HG03432 (cell line): Measurements from ENCODE around the gene GALNT10.

Experiments used
- ATAC-seq: cut with Tn5 transposase; IDR thresholded peaks from one replicate; pipeline ENCODE4 v1.9.1; 2021; ENCODE audit warnings: mild to moderate bottlenecking, moderate library complexity; ENCODE audit not compliant: unreplicated experiment

The GALNT10 gene

DNA sequence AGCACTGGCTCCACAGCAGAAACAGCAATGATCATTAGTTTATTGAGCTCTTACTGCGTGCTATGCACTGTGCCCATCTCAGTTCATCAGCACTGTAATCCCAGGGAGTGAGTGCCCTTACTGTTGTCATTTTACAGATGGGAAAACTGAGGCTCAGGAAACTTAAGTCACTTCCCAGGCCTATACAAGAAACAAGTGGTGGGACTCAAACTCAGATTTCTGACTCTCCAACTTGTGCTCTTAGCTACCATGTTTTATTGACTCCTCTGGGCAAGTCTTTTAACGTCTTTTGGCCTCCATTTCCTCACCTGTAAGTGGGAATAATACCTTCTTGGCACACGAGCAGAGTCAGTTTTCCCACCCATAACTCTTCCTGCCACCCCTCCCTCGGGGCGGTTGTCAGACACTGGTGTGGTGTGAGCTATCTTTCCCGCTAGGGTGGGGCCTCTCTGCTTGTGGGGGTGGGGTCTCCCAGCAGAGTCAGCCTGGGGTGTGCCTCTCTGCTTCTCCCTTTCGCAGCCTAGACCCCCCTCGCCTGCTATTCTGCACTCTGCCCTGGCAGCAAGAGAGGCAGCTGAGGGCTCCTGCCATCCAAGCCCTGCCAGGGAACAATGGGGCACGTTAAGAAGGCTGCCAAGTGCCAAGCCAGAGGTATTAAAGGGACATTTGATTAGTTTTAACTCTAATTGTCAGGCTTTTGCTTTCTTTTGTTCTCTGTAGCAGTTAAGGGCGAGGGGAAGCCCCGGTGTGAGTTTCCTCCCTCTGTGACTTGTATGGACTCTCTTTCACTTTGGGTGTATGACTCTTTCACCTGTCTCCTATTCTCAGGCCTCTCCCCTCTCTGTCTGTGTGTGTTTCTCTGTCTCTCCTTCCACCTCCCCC, 12.1 kb downstream of the GALNT10 start:
- ATAC-seq: peak; percentile 95

DNA sequence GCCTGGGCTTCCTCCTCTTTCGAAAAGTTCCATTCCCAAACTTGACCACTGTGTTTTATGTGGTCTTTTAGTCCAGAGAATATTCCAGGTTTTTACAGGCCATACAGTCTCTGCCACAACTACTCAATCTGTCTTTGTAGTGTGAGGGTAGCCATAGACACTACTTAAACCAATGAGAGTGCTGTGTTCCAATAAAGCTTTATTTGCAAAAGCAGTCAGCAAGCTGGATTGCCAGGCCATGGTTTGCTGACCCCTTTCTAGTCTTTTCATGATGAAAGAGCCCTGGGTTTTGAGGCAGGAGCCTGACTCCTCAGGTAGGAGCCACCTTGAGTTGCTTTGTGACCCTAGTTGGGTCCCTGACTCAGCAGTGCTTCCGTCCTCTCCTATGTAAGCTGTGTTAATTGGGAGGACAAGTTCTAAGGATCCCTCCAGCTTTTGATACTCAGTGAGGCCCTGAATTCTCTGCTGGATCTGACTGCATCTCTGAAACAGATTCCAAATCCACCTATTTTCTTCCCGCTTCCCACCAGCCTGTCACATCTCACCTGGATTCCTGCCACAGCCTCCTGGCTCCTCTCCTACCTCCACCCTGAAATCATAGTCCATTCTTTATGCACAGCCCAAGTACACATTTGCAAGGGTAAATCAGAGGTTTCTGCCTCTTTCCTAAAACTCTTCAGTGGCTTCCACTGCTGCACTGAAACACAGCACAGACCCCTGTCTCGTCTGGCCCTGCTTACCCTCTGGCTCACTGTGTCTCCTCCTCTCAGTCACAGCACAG, 13.5 kb downstream of the GALNT10 start:
- no peak for ATAC-seq

DNA sequence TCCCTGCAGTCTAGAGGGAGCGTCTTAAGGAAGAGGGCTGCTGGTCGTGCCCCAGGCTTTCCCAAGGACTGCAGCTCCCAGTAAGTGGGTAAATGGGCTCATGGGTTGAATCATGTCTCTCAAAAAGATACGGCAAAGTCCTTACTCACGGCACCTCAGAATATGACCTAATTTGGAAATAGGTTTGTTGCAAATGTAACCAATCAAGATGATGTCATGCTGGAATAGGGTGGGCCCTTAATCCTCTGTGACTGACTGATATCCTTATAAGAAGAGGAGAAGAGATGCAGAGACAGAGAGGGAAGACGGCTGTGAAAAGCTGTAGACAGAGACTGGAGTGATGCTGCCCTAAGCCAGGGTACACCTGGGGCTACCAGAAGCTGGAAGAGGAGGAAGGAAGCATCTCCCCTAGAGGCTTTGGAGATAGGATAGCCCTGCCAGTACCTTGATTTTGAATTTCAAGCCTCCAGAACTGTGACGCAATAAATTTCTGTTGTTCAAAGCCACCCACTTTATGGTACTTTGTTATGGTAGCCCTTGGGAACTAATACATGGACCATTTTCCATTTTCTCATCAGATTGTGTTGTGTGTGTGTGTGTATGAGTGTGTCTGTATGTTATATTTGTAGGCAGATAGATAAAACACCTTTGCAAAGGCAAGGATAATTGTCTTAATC, 15.0 kb downstream of the GALNT10 start:
- ATAC-seq: no peak

DNA sequence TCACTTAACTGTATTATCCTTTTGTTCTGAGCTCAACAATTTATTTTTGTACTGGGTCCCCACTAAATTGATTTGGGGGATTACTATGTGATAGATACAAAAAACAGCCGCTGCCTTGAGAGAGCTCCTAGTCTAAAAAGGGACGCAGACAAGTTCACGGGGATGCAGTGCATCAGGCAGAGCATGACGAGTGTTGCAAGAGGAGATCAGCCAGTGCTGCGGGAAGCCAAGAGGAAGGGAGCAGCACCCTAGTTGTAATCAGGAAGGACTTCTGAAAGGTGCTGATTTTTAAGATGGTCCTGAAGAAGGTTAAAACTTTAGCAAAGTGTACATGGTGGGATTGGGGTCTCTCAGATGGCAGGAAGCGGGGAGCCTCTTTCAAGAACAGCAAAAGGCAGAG, 15.8 kb downstream of the GALNT10 start:
- ATAC-seq: no peak

DNA sequence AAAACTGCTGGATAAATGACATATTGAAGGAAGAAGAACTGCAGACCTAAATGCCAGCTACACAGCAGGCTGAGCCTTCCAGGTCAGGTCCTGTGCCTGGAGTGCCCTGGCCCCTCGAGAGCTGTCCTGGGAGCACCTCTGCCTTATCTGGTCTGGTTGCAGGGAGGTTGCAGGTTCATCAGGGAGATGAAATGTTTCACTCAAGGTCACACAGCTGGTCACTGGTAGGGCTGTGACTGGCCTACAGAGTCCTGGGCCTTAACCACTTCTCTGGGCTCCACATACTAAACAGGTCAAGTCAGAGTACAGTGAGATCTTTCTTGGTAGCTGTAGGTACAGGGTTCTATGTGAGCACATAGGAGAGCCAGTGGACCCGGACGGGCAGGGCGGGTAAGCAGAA, 16.7 kb downstream of the GALNT10 start:
- ATAC-seq: no peak

DNA sequence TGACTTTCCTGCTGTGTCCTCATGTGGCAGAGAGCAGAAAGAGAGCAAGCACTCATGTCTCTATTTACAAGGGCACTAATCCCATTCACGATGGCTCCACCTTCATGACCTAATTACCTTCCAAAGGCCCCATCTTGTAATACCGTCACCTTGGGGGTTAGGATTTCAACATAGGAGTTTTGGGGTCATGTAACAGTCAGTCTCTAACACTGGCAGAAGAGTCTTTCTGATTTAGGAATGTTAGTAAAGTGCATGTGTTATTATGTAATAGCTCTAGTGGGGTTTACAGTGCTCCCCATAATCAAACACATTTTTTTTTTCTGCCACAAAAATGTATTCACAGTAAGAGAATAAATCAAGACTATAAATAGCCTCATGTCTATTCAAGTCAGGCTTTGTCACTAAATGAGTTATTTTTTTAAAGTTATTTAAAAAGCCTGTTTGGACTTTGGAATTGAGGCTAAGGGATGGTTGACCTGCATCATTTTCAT, 19.1 kb downstream of the GALNT10 start:
- ATAC-seq: no peak

DNA sequence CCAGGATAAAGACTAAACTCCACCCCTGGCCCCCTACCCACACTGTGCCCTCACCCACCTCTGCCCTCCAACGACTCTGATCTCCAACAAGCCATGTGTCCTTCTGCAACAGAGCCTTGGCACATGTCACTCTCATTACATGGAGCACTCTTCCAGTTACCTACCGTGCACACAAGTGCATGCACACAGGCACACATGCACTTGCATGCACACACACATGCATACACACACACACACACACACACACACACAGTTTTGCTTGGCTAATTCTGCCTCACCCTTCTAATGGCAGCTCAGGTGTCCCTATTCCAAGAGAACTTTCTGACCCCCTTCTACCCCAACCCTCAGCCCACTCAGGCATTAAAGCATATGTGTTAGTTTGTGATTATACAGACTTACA, 19.6 kb downstream of the GALNT10 start:
- ATAC-seq: no peak

DNA sequence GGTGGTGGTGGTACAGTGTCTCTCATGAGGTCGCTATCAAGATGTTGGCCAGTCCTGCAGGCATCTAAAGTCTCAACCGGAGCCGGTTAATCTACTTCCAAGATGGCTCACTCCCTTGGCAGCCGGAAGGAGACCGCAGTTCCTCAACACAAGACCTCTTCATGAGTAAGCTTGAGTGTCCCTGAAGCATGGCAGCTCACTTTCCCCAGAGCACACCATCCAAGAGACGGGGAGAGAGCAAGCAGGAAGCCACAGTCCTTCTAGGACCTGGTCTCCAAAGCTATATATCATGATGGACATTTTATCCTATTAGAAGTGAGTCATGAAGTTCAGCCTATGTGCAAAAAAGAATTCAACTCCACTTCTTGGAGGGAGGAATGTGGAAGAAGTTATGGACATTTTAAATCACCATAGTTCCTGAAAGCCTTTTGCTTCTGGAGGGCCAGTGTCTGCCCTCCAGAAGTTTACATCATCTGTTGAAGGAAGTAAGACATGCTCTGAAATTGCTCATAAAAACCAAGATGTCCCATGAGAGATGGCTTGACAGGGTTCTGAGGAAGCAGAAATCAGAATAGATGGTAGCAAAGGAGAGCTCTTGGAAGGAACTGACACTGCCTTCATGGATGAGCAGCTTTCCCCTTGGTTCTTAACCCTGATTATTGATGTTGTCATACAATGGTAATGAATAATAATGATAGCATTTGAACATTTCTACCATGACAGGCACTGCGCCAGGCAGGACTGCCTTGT, 21.3 kb downstream of the GALNT10 start:
- no peak for ATAC-seq

DNA sequence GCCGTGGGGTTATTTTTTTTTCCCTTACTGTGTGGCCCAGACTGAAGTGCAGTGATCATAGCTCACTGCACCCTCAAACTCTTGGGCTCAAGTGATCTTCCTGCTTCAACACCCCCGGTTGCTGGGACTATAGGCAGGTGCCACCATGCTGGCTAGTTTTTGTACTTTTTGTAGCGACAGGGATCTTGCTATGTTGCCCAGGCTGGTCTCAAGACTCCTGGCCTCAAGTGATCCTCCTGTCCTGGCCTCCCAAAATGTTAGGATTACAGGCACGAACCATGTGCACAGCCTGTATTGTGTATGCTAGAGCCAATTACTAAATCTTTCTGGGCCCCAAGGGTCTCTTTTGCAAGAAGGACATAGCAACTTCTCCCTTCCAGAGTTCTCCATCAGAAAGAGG, 23.1 kb downstream of the GALNT10 start:
- ATAC-seq: no peak

DNA sequence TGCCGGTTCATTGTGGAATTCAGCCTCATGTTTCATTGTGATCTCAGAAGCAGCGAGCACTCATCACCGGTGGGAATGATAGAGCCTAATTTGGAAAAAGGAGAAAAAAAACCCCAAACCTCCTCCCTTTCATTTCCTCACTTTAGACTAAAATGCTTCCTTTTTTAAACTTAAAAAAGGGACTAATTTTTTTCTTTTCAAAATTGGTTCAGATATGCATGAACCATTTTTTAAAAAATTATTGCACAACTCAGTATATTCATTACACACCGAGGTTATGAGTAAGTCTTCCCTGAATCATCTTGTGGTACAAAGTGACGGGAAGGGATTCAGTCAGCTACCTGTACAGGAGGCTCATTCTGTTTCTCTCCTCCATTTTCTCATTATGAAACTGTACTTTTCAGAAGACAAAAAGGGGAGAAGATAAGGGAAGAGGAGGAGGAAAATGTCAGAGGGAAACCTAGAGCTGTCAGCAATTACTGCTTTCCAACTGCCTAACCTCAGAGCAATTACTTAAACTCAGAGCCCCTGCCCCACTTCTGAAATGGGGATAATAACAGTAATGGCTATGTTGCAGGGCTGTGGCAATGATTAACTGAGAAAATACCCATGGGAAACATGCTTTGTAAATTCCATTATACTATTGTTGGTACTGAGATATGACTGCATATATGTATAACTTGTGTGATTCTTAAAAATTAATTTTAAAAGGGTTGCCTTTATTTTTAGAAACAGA, 24.0 kb downstream of the GALNT10 start:
- peak; percentile 88 for ATAC-seq

DNA sequence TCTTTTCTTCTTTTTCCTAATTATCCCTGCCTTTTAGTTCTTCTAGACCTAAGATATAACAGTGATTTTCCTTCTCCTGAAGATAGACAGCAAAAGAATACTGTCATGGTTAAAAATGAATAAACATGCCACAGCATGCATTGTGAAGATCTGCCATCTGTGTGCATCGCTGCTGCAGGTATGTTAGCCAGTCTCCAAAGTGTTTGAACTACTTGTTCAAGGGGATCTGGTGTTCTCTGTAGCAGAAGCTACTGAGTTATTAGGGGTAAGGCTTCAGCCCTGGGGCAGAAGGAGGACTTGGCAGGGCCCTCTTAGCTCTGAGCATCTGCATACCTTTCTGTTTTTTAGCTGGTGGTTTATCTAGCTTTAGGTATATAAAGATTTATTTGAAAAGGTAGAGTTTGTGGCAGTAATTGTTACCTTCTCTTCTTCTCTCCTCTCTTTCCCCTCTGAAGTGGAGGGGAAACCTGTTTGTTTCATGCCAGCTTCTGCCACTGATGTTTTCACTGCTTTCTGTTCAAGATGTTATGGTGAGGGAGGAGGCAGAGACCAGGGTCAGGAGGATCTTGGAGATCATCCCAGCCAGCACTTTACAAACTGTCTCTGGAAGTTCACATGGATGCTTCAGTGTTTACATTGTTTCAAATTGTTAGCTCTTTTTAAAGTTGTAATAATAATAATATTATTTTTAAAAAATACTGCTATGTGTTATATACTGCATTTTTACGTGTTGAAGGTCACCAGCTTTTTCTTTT, 25.2 kb downstream of the GALNT10 start:
- no peak for ATAC-seq

DNA sequence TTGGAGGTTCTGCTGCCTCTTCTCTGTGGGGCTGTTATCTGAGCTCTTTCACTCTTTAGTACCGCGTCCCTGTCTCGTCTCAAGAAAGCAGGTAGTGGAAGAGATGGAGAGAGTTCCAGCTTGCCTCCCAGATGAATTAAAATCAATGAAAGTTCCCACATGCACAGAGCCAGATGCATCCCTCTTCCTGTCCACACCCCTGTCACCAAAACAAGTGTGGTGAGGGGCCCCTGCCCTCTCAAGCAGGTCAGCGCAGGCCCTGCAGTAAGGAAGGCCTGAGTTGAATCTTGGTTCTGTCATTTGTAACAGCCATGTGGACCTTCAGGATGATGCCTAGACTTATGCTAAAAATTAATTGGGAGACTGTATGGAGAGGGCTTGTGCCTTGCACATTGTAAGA, 26.9 kb downstream of the GALNT10 start:
- no peak for ATAC-seq

DNA sequence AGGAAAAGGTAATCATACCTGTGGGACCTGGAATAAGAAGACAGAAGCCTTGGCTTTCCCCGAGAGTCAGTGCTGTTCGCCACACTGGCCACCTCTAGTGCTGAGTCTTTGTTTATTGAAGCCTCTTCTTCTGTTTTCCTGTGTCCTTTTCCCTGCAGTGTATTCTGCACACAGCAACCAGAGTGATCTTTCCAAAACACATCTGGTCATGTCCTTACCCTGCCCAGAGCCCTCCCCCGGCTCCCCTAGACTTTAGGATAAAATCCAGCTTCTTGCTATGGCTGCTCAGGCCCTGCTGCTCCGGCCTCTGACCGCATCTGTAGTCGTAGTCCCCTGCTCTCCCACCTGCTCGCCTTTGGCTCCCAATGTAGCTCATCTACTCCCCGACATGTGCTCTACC, 28.3 kb downstream of the GALNT10 start:
- no peak for ATAC-seq

DNA sequence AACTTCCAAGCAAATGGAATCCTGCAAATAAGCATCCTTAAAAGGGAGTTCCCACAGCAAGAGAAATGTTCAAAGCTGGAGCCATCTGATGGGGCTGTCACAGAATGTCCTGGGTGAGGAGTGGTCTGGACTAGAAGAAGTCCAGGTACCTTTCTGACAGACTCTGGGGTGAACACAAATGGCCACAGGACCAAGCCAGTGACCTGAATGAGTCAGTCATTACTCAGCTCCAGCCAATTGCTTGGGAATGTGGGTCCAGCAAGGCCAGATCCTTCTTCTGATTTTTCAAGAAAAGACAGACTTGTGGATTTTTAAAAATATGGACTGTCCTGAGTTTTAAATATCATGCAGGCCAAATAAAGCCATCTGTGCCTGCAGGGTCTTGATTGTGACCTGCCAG, 30.1 kb downstream of the GALNT10 start:
- no peak for ATAC-seq

DNA sequence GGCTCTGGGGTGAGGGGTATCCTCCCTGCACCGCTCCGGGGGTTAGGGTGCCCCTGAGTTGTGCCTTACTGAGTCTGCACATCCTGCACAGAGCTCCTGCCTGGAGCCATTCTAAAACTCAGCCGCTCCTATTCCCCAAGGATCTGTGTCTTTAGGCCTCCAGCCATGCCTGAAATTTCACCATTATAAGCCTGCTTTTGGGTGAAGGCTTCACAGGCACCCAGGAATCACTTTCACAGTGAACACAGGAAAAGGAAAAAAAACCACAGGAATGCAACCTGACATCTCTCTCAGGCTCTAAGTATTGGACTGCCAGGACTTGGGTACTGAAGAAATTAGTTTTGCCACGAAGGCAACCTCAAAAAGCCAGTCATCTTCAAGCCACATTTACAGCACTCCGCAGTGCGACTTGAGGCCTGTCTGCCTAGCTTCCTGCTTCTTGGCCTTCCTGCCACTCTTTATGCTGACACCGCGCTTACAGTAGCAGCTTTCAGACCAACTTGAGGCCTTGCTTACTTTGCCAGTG, 30.9 kb downstream of the GALNT10 start:
- peak; percentile 72 for ATAC-seq

DNA sequence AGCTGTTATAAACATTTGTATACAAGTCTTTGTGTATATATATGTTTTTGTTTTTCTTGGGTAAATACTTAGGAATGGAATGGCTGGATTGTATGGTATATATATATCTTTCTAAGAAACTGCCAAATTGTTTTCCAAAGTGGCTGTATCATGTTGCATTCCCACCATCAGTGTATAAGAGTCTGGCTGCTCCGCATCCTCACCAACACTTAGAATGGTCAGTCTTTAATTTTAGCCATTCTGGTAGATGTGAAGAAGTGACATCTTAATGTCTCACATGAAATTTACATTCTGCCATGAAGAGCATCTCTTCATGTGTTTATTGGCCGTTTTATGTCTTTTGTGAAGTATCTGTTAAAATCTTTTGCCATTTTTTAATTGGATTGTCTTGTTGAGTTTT, 31.9 kb downstream of the GALNT10 start:
- ATAC-seq: no peak

DNA sequence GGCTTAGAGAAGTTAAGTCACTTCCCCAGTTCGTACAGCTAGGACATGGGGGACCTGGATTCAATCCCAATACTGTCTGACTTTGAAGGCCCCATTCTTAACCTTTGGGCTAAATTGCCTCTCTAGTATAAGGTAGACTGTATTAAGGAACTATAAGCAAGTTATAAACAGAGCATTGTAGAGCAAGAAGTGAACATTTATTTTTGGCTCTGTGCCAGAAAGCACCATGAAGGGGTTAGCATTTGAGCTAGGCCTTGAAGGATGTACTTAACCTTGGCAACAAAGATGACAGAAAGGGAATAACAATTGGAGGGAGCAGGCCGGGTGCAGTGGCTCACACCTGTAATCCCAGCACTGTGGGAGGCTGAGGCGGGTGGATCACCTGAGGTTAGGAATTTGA, 32.8 kb downstream of the GALNT10 start:
- no peak for ATAC-seq

DNA sequence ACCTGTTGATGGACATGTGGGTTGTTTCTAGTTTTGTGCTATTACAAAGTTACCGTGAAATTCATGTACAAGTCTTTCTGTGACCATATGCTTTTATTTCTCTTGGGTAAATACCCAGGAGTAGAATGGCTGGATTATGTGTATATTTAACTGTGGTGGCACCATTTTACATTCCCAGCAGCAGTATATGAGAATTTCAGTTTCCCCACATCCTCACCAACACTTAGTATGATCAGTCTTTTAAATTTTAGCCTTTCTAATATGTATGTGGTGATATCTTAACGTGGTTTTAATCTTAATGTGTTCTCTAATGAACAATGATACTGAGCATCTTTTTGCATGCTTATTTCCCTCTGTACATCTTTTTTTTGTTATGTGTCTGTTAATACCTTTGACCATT, 36.6 kb downstream of the GALNT10 start:
- ATAC-seq: no peak

DNA sequence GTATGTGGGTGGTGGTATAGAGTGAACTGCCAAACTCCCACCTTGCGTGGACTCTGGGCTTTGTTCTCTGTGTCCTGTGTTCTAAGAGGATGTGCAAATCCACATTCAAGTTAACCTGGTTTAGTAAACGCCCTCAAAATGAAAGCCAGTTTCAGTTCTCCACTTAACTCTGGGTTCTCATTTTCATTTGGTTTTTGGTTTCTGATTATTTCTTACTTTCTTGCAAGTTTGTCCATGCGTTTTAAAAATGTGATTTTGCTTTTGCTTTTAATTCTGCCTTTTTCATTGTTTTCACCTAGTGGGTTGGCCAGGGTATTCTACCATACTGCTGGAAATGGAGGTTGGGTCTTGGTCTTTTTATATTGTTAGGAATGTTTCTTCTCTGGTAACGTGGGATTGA, 38.2 kb downstream of the GALNT10 start:
- ATAC-seq: peak; percentile 96
